Medulla oblongata (tissue), 1 donor: ENCODE measurements around the gene EXOC3.
"Not testable (repeated sequence)": the region's sequence is repeated elsewhere in the genome, so short reads cannot be mapped to it uniquely, and the experiment has no call there.

ENCODE experiments used
- DNase-seq: peaks from one replicate; pipeline ENCODE4 v3.0.0-alpha.2; 2015; ENCODE audit errors: extremely low spot score

EXOC3 gene

GRCh38 chr5:472656-473550 is 29.9 kb downstream of the EXOC3 start:
- DNase-seq, result peak; percentile 87

- peak; percentile 29 for DNase-seq
Observed at GRCh38 chr5:473551-474192, 30.7 kb downstream of the EXOC3 start.

GRCh38 chr5:474232-474839 is 31.4 kb downstream of the EXOC3 start:
- not testable (repeated sequence) for DNase-seq

GRCh38 chr5:474840-475661 is 32.1 kb downstream of the EXOC3 start:
- no peak for DNase-seq

GRCh38 chr5:475704-476101 is 32.7 kb downstream of the EXOC3 start:
- no peak for DNase-seq

GRCh38 chr5:476102-476813 is 33.3 kb downstream of the EXOC3 start:
- DNase-seq, result no peak

GRCh38 chr5:476814-477175 is 33.8 kb downstream of the EXOC3 start:
- no peak for DNase-seq

- DNase-seq, result no peak
Observed at GRCh38 chr5:477247-477646, 34.3 kb downstream of the EXOC3 start.

GRCh38 chr5:477871-478270 is 34.9 kb downstream of the EXOC3 start:
- DNase-seq, result no peak

GRCh38 chr5:478369-478981 is 35.5 kb downstream of the EXOC3 start:
- no peak for DNase-seq

- no peak for DNase-seq
Observed at GRCh38 chr5:478982-479535, 36.1 kb downstream of the EXOC3 start.

GRCh38 chr5:479566-480319 is 36.8 kb downstream of the EXOC3 start:
- DNase-seq, result no peak

- DNase-seq, result no peak
Observed at GRCh38 chr5:481347-481746, 38.4 kb downstream of the EXOC3 start.

GRCh38 chr5:482021-482420 is 39.0 kb downstream of the EXOC3 start:
- DNase-seq, result no peak

- DNase-seq, result no peak
Observed at GRCh38 chr5:482506-482905, 39.5 kb downstream of the EXOC3 start.

GRCh38 chr5:483011-483410 is 40.0 kb downstream of the EXOC3 start:
- no peak for DNase-seq

- DNase-seq, result no peak
Observed at GRCh38 chr5:483434-484140, 40.6 kb downstream of the EXOC3 start.

GRCh38 chr5:484556-484955 is 41.6 kb downstream of the EXOC3 start:
- no peak for DNase-seq
